Stimulated activated CD8-positive, alpha-beta memory T cell treated with anti-CD3 and anti-CD28 coated beads, Interleukin-7, amount 100 ng/mL, for 48 hours (primary cell): ENCODE data around the gene EAF2.

Experiments
- DNase-seq, 2 donors: peaks; one replicate each; pipeline ENCODE4 v3.0.0-alpha.2; 2020; ENCODE audit warnings: low read depth in 1 of 2; ENCODE audit errors: extremely low read depth in 1 of 2

Gene EAF2

DNA sequence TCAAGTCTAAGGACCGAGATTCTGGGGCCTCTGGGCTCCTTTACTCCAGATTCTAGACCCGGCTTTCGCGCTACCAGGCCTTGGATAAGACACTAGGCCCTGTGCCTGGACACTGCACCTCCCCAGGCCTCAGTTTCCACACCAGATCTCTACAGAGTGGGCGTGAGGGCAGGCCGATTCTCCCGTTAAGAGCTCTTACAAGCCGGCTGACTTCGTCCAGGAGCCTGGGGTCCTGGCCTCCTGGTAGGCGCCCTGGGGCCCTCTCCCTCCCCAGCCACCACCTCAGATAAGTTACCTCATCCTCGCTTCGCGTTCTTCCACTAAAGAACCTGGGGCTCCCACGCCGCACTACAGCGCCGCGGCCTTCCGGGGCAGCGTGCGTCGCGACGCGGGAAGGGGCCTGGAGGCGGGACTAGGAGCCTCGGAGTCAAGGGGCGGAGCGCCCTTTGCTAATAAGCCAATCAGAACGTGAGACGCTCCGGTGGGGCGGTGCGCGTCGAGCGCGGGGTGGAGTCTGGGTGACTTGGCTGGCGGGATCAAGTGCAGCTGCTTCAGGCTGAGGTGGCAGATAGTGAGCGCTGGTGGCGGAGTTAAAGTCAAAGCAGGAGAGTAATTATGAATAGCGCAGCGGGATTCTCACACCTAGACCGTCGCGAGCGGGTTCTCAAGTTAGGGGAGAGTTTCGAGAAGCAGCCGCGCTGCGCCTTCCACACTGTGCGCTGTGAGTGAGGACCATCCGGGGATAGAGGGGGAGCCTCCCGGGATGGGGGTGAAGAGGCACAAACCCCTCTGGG lies at the start of gene EAF2, which contains the start of gene IQCB1:
Gene EAF2 (plus strand): TSS at position 539 of the 794 bp plus-strand sequence. CDS start 77 bp downstream, at position 616.
Gene IQCB1 (minus strand): TSS at position 390 of the 794 bp plus-strand sequence. CDS start 6,100 bp downstream, outside the sequence.
- peak; percentile 83 to 94 for DNase-seq

DNA sequence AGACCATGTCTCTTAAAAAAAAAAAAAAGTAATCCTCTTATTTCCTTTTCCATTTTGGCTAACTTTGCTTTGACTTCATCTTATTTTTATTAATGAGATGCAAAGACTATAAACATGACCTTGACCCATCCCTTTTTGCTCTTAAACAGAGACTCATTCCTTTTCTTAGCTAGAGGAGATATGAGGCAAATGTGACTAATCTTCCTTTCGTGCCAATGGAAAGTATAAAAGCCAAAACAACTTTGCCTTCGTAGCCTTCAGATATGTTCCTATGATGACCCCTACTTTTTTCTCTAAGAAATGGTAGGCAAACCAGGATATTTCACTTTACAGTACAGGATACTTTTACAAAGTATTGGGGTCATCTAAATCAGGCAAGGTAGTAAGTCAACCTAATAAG lies 48.5 kb upstream of the EAF2 start:
- DNase-seq: no peak

DNA sequence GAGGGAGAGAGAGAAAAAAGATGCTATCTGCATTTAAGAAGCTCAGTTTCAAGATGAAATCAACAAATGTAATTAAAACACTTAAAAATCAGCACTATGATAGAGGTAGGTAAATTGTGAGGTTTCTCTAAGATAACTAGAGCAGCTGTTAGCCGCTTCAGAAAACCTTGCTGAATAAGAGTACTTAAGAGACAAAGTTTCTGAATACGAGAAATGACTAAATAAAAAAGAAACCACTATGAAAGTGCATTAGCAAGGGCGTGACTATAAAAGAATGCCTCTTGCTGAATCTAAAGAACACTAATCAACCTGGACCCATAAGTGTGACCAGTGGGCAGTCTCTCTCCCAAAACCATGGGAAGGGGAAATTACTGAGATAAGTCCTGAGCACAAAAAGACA lies 41.9 kb upstream of the EAF2 start:
- no peak for DNase-seq

DNA sequence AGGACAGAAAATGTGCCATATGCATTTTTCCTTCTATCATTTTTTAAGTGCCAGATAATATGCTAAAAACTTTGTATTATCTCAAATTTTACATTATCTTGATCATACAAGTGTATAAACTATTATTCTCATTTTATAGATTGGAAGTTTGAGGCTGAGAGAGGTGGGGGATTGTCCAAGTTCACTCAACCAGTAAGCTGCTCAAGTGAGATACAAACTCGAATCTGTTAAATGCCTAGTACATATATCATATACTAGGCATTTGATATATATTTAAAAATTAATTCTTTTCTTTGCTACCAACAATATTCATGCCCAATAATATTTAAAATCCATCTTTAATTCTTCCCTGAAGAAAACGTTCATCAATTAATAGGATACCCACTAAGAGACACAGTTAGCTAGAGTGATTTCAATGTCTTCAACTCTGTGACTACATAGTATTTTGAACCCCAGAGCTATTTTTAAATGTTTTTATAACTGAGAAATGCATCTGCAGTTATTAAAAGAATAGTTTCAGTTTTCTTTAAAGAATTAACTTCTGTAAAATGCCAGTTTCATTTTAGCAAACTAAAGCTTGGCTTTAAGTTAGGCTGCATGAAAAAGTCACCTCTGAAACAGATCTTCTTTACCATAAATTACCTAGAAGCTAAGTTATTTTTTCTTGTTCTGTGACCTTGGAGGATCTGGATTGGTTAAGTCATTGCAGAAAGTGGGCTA lies 40.6 kb upstream of the EAF2 start:
- no peak for DNase-seq

DNA sequence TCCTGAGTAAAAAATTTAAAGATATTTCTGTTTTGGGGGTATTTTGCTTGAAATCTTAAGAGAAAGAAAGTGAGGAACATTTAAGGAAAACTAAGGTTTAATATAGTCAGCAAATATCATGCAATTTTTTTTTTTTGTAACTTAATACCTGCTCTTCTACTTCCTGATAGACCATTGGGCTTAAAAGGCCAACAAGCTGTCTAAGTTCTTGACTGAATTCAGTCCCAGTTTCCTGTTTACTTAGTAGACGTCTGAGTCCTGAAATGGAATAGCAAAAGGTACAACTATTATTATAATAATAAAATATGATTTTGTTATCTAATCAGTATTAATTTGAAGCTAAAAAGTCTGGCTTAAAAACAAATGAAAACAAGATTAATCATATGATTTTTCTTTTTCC lies 38.0 kb upstream of the EAF2 start:
- DNase-seq: no peak

DNA sequence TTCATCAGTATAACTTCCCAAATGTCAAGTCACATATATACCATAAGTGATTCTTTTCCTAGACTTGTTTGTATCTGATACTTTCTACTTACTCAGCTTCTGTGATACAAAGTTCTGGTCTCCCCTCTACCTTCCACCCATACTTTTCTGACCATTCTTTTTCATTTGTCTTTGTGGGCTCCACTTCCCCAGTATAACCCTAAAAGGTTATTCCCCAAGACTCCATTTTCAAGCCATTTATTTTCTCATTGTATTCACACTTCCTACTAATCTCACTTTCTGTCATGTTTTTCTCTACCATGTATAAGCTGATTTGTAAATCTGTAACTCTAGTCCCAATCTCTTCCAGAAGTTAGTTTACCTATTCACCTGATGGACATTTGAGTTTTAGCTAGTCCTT lies 34.1 kb upstream of the EAF2 start:
- DNase-seq: no peak

DNA sequence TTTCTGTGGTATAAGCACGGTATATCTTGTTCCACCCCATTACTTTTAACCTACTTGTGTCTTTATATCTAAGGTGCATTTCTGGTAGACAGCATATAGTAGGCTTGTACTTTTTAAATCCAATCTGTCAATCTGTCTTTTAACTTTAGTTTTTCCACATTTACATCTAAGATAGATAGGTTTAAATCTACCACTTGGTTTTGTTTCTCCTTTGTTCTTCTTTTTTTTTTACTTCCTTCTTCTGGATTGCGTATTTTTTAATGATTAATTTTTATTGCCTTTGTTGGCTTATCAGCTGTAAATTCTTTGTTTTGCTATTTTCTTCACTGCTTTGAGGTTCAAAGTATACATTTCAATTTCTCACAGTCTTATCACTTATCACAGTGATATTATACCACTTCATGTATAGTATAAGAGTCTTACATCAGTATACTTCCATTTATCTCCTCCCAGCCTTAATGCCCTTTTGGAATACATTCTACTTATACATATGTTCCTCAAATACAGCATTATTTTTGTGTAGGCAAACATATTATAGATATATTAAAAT lies 31.2 kb upstream of the EAF2 start:
- no peak for DNase-seq

DNA sequence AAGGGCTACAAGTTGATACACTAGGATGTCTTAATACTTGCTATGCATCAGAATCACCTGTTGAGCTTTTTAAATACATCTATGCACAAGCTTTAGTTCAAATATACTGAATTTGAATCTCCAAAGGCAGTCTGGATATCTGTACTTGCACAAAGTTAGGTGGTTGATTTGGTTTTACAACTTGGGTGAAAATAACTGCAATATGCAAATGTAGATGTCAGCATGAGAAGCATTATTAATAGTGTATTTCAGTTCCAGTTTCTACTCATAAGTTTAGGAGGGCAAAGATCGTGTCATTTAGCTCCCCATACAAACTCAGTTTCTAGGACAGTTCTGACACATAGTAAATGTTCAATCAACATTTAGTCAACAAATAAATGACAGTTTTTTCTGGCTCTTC lies 25.8 kb upstream of the EAF2 start:
- no peak for DNase-seq

DNA sequence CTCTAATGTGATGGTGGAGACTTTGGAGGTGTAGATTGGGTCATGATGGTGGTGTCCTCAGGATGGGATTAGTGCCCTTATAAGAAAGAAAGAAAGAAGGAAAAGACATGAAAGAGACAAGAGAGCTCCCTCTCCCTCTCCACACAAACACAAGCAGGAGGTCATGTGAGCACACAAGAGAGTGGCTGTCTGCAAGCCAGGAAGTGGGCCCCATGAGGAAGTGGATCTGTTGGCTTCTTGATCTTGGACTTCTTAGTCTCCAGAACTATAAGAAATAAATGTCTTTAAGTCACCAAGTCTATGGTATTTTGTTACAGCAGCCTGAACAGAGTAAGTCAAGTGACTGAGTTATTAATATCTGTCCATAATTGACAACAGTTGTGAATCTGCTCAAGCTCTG lies 17.3 kb upstream of the EAF2 start:
- DNase-seq: no peak

DNA sequence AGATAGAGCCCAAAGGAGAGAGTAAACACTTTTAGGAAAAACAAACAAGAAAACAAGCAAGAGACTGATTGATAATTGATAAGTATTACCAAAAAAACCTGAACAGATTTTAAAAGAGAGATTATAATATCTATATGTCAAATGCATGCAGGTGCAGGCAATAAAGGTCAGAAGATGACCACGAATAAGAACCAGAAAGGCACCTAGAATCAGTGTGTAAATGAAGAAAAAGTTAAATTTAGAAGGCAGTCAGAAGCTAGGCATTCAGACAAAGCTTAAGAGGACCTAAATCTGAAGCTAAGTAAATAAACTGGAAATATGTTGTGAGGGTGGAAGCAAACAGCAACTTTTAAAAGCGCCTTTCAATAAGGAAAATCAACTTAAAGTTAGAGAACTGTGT lies 16.4 kb upstream of the EAF2 start:
- no peak for DNase-seq

DNA sequence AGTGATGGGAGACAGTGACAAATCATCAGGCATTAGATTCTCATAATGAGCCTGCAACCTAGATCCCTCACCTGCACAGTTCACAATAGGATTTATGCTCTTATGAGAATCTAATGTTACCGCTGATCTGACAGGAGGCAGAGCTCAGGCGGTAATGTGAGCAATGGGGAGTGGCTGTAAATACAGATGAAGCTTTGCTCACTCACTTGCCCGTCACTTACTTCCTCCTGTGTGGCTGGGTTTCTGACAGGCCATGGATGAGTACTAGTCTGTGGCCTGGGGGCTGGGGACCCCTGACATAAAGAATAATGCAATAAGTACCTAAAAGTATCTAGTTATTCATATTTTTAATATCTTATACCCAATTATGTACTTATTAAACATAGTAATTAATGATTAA lies 15.8 kb upstream of the EAF2 start:
- DNase-seq: no peak

DNA sequence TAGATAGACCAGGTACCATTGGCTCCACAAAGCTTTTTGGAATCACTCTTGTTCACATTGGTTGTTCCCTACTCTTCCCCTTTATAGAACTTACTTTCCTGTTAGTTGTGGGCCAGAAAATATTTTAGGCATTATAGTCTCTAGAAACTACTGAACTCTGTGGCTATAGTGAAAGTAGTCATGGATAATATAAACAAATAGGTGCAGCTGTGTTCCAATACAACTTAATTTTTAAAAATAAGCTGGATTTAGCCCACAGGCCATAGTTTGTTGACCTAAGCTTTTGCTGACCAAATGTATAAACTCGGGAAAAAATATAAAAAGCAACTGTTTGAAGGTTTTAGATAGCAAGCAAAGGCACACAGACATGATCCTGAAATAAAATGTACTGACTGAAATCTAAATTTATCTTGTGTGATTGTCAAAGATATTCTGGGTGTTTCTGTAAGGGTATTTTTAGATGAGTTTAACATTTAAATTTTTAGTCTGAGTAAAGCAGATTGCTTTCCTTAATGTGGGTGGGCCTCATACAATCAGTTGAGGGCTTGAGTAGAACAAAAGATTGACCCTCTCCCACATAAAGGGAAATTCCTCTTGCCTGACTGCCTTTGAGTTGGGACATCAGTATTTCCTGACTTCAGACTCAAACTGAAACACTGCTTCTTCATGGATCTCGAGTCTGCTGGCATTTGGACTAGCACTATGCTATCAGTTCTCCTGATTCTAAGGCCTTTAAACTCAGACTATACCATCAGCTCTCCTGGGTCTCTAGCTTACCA lies 13.4 kb upstream of the EAF2 start:
- DNase-seq: no peak

DNA sequence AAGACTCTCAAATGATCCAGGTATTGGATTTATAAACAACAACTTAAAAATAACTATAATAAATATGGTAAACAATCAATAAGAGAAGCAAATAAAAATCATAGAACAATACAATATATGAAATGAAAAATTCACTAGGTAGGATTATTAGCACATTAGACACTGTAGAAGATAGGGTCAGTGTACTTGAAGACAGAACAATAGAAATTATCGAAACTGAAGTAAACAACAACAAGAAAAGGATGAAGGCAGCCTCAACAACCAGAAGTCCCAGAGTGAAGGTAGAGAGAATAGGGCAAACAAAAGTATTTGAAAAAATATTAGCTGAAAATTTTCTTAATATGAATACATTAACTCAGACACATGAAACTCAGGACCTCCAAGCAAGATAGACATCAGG lies 12.0 kb upstream of the EAF2 start:
- DNase-seq: no peak

DNA sequence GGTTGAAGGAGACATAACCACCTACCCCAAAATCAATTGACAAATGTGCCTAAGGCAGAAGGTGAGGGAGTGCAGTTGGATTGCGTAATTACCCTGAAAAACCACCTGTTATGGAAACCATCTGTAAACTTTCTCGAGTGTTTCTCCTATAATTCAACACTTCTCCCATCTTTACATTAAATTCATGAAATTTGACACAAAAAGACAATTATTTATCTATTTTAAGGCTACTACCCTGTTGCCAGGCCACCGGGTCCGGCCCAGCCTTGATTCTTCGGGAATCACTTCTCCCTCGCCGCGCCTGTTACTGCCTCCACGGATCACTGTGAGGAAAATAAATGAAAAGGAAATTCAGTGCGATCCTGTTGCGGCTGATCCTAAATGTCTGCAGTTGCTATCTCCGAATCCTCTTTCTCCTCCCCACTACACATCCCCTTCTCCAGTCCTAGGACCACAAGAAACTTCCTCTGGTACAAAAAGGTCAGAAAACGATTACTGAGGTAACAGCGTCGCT lies 795 bp upstream of the EAF2 start:
- DNase-seq: no peak

DNA sequence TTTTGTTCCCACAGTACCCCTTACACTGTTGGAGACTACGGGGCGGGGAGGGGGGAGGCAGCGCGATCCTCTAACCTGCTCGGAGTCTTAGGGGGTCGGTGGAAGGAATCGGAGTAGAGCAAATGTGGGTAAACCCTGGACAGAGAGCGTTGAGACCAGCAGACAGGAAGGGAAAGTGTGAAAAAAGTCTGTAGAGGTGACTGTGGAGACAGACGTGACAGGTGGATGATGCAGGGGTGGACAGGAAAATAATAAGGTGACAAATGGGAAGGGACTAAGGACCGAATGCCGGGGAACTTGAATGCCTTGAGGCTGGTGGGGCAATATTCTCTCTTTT lies 424 bp downstream of the EAF2 start:
- no peak for DNase-seq

DNA sequence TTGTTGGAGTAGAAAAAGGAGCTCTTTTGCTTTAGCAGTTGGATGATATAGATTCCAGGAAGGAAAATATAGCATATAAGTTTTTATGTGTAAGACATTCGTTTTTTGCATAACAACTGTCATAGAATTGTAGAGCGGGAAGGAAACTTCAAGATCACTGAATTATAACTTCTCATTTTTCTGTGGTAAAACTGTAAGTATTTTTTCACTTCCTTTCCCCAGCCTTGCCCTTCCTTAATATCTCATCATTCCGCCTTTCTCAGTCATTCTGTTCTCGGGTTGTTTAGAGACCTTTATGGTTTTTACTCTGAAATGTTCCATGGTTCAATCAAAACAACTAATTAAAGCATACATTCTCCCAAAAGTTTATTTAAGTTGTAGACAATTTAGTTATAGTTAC lies 1.1 kb downstream of the EAF2 start:
- no peak for DNase-seq

DNA sequence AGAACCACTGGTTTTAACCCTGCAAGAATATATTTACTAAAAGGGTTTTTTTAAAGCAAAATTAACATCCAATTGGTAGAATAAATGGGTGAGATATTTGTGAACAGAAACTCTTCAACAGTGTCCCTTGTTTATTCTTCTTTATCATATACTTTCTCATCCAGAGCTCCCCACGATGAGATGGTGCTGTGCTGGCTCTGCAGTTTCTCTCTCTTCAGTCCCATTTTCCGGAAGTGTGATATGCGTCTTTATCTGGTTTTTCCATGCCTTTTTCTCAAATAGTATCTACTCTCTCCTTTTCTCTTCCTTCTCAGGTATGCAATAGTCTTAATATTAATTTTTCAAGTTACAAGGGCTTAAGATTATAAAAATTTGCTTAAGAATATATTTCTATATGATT lies 1.5 kb downstream of the EAF2 start:
- no peak for DNase-seq

DNA sequence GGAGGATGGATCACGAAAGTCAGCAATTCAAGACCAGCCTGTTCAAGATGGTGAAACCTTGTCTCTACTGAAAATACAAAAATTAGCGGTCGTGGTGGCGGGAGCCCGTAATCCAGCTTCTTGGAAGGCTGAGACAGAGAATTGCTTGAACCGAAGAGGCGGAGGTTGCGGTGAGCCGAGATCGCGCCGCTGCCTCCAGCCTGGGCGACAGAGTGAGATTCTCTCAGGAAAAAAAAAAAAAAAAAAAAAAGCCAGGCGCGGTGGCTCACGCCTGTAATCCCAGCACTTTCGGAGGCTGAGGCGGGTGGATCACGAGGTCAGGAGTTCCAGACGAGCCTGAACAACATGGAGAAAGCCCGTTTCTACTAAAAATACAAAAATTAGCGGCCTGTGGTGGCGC lies 5.0 kb downstream of the EAF2 start:
- no peak for DNase-seq

DNA sequence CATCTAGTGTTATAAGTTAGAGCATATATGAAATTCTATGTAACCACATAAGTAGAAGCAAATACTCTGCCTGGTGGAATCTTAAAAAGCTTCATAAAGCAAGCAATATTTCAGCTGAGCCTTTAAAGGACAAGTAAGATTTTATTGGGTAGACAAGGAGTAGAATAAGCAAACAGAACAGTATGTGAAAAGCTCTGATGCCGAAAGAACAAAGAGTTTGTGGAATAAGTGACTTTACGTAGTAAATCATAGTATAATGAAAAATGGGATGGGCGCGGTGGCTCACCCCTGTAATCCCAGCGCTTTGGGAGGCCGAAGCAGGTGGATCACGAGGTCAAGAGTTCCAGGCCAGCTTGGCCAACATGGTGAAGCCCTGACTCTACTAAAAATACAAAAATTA lies 9.9 kb downstream of the EAF2 start:
- DNase-seq: no peak

DNA sequence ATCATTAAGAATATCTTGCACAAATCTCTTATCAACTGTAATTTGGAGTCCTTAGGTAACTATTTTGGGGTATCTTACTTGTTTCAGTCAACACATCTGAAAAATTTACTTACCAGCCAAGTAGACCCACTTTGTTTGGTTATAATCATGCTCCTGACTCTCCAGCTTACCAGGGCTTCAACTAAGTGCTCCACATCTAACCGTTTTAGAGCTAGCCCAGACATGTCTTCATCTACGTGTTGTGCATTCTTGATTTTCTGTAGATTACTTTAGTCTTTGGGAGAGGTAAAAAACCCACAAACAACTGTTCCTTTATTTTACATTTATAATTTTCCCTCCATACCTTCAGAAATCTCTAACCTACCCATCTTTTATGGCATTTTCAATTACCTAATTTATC lies 17.2 kb downstream of the EAF2 start:
- DNase-seq: no peak

DNA sequence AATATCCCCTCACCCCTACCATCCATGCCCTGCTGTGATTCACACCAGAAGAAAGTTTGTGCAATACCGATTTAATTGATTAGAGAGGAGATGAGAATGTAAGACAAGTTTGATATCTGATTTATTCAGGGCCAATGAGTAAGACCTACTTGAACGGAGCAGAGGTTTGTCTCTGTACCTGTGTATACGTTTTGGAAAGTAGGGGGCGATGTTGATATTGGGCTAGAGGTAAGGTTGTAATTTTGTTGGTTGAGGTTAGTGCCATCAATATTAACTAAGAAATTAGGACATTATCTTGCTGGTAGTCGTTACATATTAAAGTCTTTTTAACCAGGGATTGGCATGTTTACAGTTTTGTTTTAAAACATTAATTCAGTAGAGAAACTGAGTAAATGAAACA lies 20.5 kb downstream of the EAF2 start:
- DNase-seq: no peak
